Measurements from ENCODE around the gene SP140L. TPM values are rescaled to one million over a fixed set of nuclear protein-coding genes. Genes with fewer than 3 reads are reported as not detected.

Gene SP140L
- total RNA-seq, 1 donor from 2014 or later: 20.6 TPM

GRCh38 chr2:230296917-230297316, 30.1 kb upstream of the SP140L start:
- peaks cover 15% of the 10 kb centered on the region for H3K9me3 Mint-ChIP-seq (ENCODE audit: low read depth)
- H3K27me3 Mint-ChIP-seq (ENCODE audit: low read depth): peaks cover 15% of the 10 kb centered on the region
- H3K27ac Mint-ChIP-seq (ENCODE audit: unreplicated experiment): no peak overlapping the region
- no peak for DNase-seq (ENCODE audit: low spot score)
- TF ChIP-seq CTCF (IDR thresholded peaks at IDR 0.05): no peak
- no peak overlapping the region for H3K4me3 Mint-ChIP-seq (ENCODE audit: unreplicated experiment)
- no peaks in the 10 kb centered on the region for H3K4me1 Mint-ChIP-seq (ENCODE audit: low read depth)
- H3K36me3 Mint-ChIP-seq (ENCODE audit: low read depth): peaks cover 4% of the 10 kb centered on the region

- no peak for DNase-seq (ENCODE audit: low spot score)
- Mint-ChIP-seq H3K27me3 (ENCODE audit: low read depth) (peaks cover 9% of the 10 kb centered on the region), H3K36me3 (ENCODE audit: low read depth) (peaks cover 9% of the 10 kb centered on the region)
Measured at GRCh38 chr2:230299618-230300017, 27.4 kb upstream of the SP140L start.

GRCh38 chr2:230305416-230306275, 21.3 kb upstream of the SP140L start:
- Mint-ChIP-seq H3K9me3 (ENCODE audit: low read depth) (peaks cover 27% of the 10 kb centered on the region), H3K4me1 (ENCODE audit: low read depth) (no peaks in the 10 kb centered on the region), H3K27me3 (ENCODE audit: low read depth) (peaks cover 3% of the 10 kb centered on the region), H3K36me3 (ENCODE audit: low read depth) (peaks cover 9% of the 10 kb centered on the region), H3K27ac (ENCODE audit: unreplicated experiment) (no peak overlapping the region), H3K4me3 (ENCODE audit: unreplicated experiment) (no peak overlapping the region)
- DNase-seq (ENCODE audit: low spot score): no peak
- no peak for TF ChIP-seq CTCF (IDR thresholded peaks at IDR 0.05)

More at GRCh38 chr2:230299618-230300017, 27.4 kb upstream of the SP140L start:
- TF ChIP-seq CTCF (IDR thresholded peaks at IDR 0.05): no peak
- H3K27ac Mint-ChIP-seq (ENCODE audit: unreplicated experiment): no peak overlapping the region
- peaks cover 35% of the 10 kb centered on the region for H3K9me3 Mint-ChIP-seq (ENCODE audit: low read depth)
- H3K4me1 Mint-ChIP-seq (ENCODE audit: low read depth): no peaks in the 10 kb centered on the region
- no peak overlapping the region for H3K4me3 Mint-ChIP-seq (ENCODE audit: unreplicated experiment)

- Mint-ChIP-seq H3K4me3 (ENCODE audit: unreplicated experiment) (no peak overlapping the region), H3K9me3 (ENCODE audit: low read depth) (peaks cover 23% of the 10 kb centered on the region), H3K27me3 (ENCODE audit: low read depth) (peaks cover 2% of the 10 kb centered on the region), H3K4me1 (ENCODE audit: low read depth) (no peaks in the 10 kb centered on the region), H3K36me3 (ENCODE audit: low read depth) (peaks cover 7% of the 10 kb centered on the region), H3K27ac (ENCODE audit: unreplicated experiment) (no peak overlapping the region)
- DNase-seq (ENCODE audit: low spot score): no peak
- no peak for TF ChIP-seq CTCF (IDR thresholded peaks at IDR 0.05)
Measured at GRCh38 chr2:230306474-230306873, 20.5 kb upstream of the SP140L start.

- no peaks in the 10 kb centered on the region for H3K4me1 Mint-ChIP-seq (ENCODE audit: low read depth)
- TF ChIP-seq CTCF (IDR thresholded peaks at IDR 0.05): no peak
- peaks cover 5% of the 10 kb centered on the region for H3K36me3 Mint-ChIP-seq (ENCODE audit: low read depth)
- DNase-seq (ENCODE audit: low spot score): no peak
- H3K4me3 Mint-ChIP-seq (ENCODE audit: unreplicated experiment): no peak overlapping the region
- no peak overlapping the region for H3K27ac Mint-ChIP-seq (ENCODE audit: unreplicated experiment)
- no peaks in the 10 kb centered on the region for H3K27me3 Mint-ChIP-seq (ENCODE audit: low read depth)
- peaks cover 18% of the 10 kb centered on the region for H3K9me3 Mint-ChIP-seq (ENCODE audit: low read depth)
Measured at GRCh38 chr2:230307485-230307884, 19.5 kb upstream of the SP140L start.

Measured in chondrocyte (in vitro differentiated cells).